ENCODE results near the gene TIMM50. TPM values are rescaled to one million over a fixed set of nuclear protein-coding genes. Genes with fewer than 3 reads are reported as not detected.

The TIMM50 gene
- total RNA-seq, 2 donors from 2014 or later, result 30.4 to 50.8 TPM

- H3K36me3 ChIP-seq (replicated peaks in 1 of 2; ENCODE audit: insufficient read depth in 1 of 2, low read depth in 2 of 2), result no peaks in the 10 kb centered on the region
- DNase-seq (peak; percentile 96 to 98 (median 96)), ATAC-seq (peak; percentile 100)
- TF ChIP-seq CTCF (IDR thresholded peaks at IDR 0.05), result peak; percentile 95 to 100 (median 99)
- TF ChIP-seq POLR2A (IDR thresholded peaks at IDR 0.05), result peak in 2 of 3 donors; percentile 47 to 53
- H3K27me3 ChIP-seq, result no peaks in the 10 kb centered on the region
- intact Hi-C loops (cut with DNase I), result loop anchor here (10.0 kb wide), 2 partner anchors 58 to 88 kb away; partner anchors contain the start of gene SUPT5H
- H3K4me1 ChIP-seq, result peaks cover 12% of the 10 kb centered on the region
- 0 to 1% methylated on average over 14 to 65 of the region's 65 CpGs for WGBS, 2 donors
- peak within 1 kb of the TSS; percentile 75 to 97 for H3K4me3 ChIP-seq
- no peaks in the 10 kb centered on the region for H3K9me3 ChIP-seq
- peak within 1 kb of the TSS in 3 of 4 donors; percentile 44 to 75 (median 66) for H3K27ac ChIP-seq
These were observed 51.8 kb downstream of the TIMM50 start, which contains the start of gene EID2B for GRCh38 chr19:39532233-39533002. Gene EID2B (minus strand): TSS chr19:39532852. CDS start chr19:39532802, 50 bp downstream.

GRCh38 chr19:39533003-39533512 is 52.4 kb downstream of the TIMM50 start:
- WGBS, 2 donors, result 18 to 21% methylated on average over 12 of the region's 12 CpGs
- no peak for TF ChIP-seq CTCF (IDR thresholded peaks at IDR 0.05)
- no peak for TF ChIP-seq POLR2A (IDR thresholded peaks at IDR 0.05)
- ATAC-seq (peak; percentile 2), DNase-seq (no peak)
- intact Hi-C loops (cut with DNase I), result loop anchor here (10.0 kb wide), 2 partner anchors 58 to 88 kb away; partner anchors contain the start of gene SUPT5H
- H3K4me3 ChIP-seq, result no peak overlapping the region
- no peaks in the 10 kb centered on the region for H3K27me3 ChIP-seq
- peaks cover 12% of the 10 kb centered on the region for H3K4me1 ChIP-seq
- H3K27ac ChIP-seq, result no peak overlapping the region
- H3K9me3 ChIP-seq, result no peaks in the 10 kb centered on the region
- no peaks in the 10 kb centered on the region for H3K36me3 ChIP-seq (replicated peaks in 1 of 2; ENCODE audit: insufficient read depth in 1 of 2, low read depth in 2 of 2)

- no peak overlapping the region for H3K27ac ChIP-seq
- no peaks in the 10 kb centered on the region for H3K27me3 ChIP-seq
- no peak for TF ChIP-seq POLR2A (IDR thresholded peaks at IDR 0.05)
- TF ChIP-seq CTCF (IDR thresholded peaks at IDR 0.05), result no peak
- DNase-seq (no peak), ATAC-seq (no peak)
- no peaks in the 10 kb centered on the region for H3K36me3 ChIP-seq (replicated peaks in 1 of 2; ENCODE audit: insufficient read depth in 1 of 2, low read depth in 2 of 2)
- H3K4me3 ChIP-seq, result no peak overlapping the region
- 47 to 51% methylated on average over 3 of the region's 3 CpGs for WGBS, 2 donors
- no peaks in the 10 kb centered on the region for H3K9me3 ChIP-seq
- H3K4me1 ChIP-seq, result peaks cover 20% of the 10 kb centered on the region
- intact Hi-C loops (cut with DNase I), result loop anchor here (10.0 kb wide), 2 partner anchors 59 to 89 kb away; partner anchors contain the start of gene SUPT5H
These were observed 53.2 kb downstream of the TIMM50 start for GRCh38 chr19:39533791-39534190.

- whole genome bisulfite sequencing, 2 donors, result 0 to 1% methylated on average over 9 to 10 of the region's 10 CpGs
- peaks cover 13% of the 10 kb centered on the region for H3K4me1 ChIP-seq
- H3K9me3 ChIP-seq, result no peaks in the 10 kb centered on the region
- H3K27me3 ChIP-seq, result no peaks in the 10 kb centered on the region
- no peaks in the 10 kb centered on the region for H3K36me3 ChIP-seq (replicated peaks in 1 of 2; ENCODE audit: insufficient read depth in 1 of 2, low read depth in 2 of 2)
- H3K27ac ChIP-seq, result peak overlapping the region; percentile 91 to 97 (median 93)
- DNase-seq (no peak), ATAC-seq (no peak)
- intact Hi-C loops (cut with DNase I), result loop anchor here (10.0 kb wide), 2 partner anchors 64 to 94 kb away; partner anchors contain the start of gene SUPT5H
- no peak for TF ChIP-seq CTCF (IDR thresholded peaks at IDR 0.05)
- TF ChIP-seq POLR2A (IDR thresholded peaks at IDR 0.05), result no peak
- H3K4me3 ChIP-seq, result peak overlapping the region; percentile 44 to 82
These were observed 58.5 kb downstream of the TIMM50 start for GRCh38 chr19:39539165-39539517.

Measured in body of pancreas (tissue), 4 donors.